HepG2 (cell line): ENCODE data around the gene METAP2. TPM values are rescaled to one million over a fixed set of nuclear protein-coding genes. Genes with fewer than 3 reads are reported as not detected.

Experiments used
- ATAC-seq: fragments of 200-7000 bp; cut with Tn5 transposase; 3 replicates; pipeline ENCODE4 v1.9.1; 2020; ENCODE audit warnings: mild to moderate bottlenecking, moderate library complexity
- BruUV-seq: library from RNA; stranded (reverse); fragments of 400-500 nt; replicated peaks from 2 replicates; lab custom pipeline; 2021; lab: Mats Ljungman, UMichigan
- CTCF ChIA-PET: fragments of 300-600 bp; formaldehyde crosslinking; extraction: SDS; loops from one replicate; lab custom pipeline; 2021; ENCODE audit warnings: low total read pairs, inconsistent platforms, low intra/inter-chr PET ratio; lab: Yijun Ruan, JAX
- POLR2A ChIA-PET: fragments of 350-600 bp; sonication (Branson Sonifier 250); formaldehyde crosslinking; loops from one replicate; lab custom pipeline; 2020; ENCODE audit warnings: antibody characterized with exemption, inconsistent platforms; lab: Yijun Ruan, JAX
- DNase-seq: peaks from one replicate; pipeline ENCODE4 v3.0.0-alpha.2; 2015; ENCODE audit warnings: low spot score
- FAIRE-seq: peaks from 3 replicates; lab custom pipeline; 2011; peaks lifted over from hg19 to GRCh38; lab: Jason Lieb, UNC
- H2AFZ ChIP-seq: one replicate; pipeline ENCODE4 v1.6.1; 2011; ENCODE audit warnings: low read length, inconsistent platforms
- H3K27ac ChIP-seq: fragments of 300-600 bp; 3 replicates; pipeline ENCODE4 v1.8.0; 2011; ENCODE audit warnings: mixed run types, mild to moderate bottlenecking, mixed read lengths, low read length, inconsistent platforms; ENCODE audit not compliant: insufficient read depth; ENCODE audit errors: extremely low read length
- H3K27me3 ChIP-seq, 2 experiments: fragments of 200-600 bp in 1 of 2; 2 replicates in 1 of 2; 3 replicates in 1 of 2; pipeline versions ENCODE4 v1.6.0 to v1.8.0; 2011; ENCODE audit warnings: low read length in 2 of 2, mild to moderate bottlenecking in 2 of 2, moderate library complexity in 2 of 2, inconsistent platforms in 1 of 2; ENCODE audit not compliant: insufficient read depth in 2 of 2, control insufficient read depth in 1 of 2
- H3K36me3 ChIP-seq, 2 experiments: fragments of 200-600 bp in 1 of 2; replicated peaks in 1 of 2; 2 replicates in 1 of 2; 3 replicates in 1 of 2; pipeline versions ENCODE4 v1.5.1 to v1.8.0; 2011; ENCODE audit warnings: low read length in 2 of 2, inconsistent platforms in 1 of 2; ENCODE audit not compliant: insufficient read depth in 2 of 2, control insufficient read depth in 1 of 2
- H3K4me1 ChIP-seq: 2 replicates; pipeline ENCODE4 v1.5.1; 2012; ENCODE audit warnings: low read length, inconsistent platforms; ENCODE audit not compliant: insufficient read depth
- H3K4me2 ChIP-seq: 2 replicates; pipeline ENCODE4 v1.6.0; 2011; ENCODE audit warnings: low read depth, low read length, inconsistent platforms
- H3K4me3 ChIP-seq, 3 experiments: fragments of 200-600 bp in 1 of 3; sonication (generic), shearing (Covaris generic) in 1 of 3; replicated peaks in 1 of 3; 2 replicates each; pipeline ENCODE4 v1.5.1; 2011 to 2016; ENCODE audit warnings: low read length in 3 of 3, inconsistent platforms in 2 of 3, low read depth in 2 of 3, mild to moderate bottlenecking in 2 of 3, control low read depth in 1 of 3, mixed read lengths in 1 of 3; ENCODE audit not compliant: insufficient read depth in 1 of 3
- H3K79me2 ChIP-seq: one replicate; pipeline ENCODE4 v1.6.1; 2011; ENCODE audit warnings: low read length, inconsistent platforms; ENCODE audit not compliant: insufficient read depth
- H3K9ac ChIP-seq: 2 replicates; pipeline ENCODE4 v1.6.0; 2011; ENCODE audit warnings: mild to moderate bottlenecking, low read depth, low read length, inconsistent platforms; ENCODE audit not compliant: insufficient read depth
- H3K9me3 ChIP-seq: 2 replicates; pipeline ENCODE4 v1.5.1; 2012; ENCODE audit warnings: mild to moderate bottlenecking, low read length
- H4K20me1 ChIP-seq: 2 replicates; pipeline ENCODE4 v1.6.0; 2011; ENCODE audit warnings: inconsistent platforms, mild to moderate bottlenecking, low read length, moderate library complexity; ENCODE audit not compliant: insufficient read depth
- ARNTL ChIP-seq: sonication (generic); formaldehyde crosslinking; IDR thresholded peaks from 2 replicates; pipeline ENCODE4 v1.4.0; 2020; ENCODE audit warnings: mild to moderate bottlenecking, missing genetic modification reagents
- KDM4B ChIP-seq: sonication (generic); formaldehyde crosslinking; IDR thresholded peaks from 2 replicates; pipeline ENCODE4 v1.4.0; 2020; ENCODE audit warnings: missing genetic modification reagents
- PLRG1 ChIP-seq: fragments of 450-650 bp; conservative IDR thresholded peaks from 2 replicates; pipeline ENCODE4 v1.6.1; 2016
- THAP11 ChIP-seq: IDR thresholded peaks from 2 replicates; pipeline ENCODE4 v1.6.1; 2016; ENCODE audit warnings: missing biosample characterization, missing genetic modification reagents
- ZBTB46 ChIP-seq: sonication (generic); formaldehyde crosslinking; IDR thresholded peaks from 2 replicates; pipeline ENCODE4 v1.4.0; 2020; ENCODE audit warnings: mild to moderate bottlenecking, missing genetic modification reagents, borderline replicate concordance
- ZKSCAN1 ChIP-seq: fragments of 150-350 bp; IDR thresholded peaks from 2 replicates; pipeline ENCODE4 v1.6.1; 2014; ENCODE audit warnings: low read length
- ZMAT5 ChIP-seq: sonication (generic); formaldehyde crosslinking; IDR thresholded peaks from 2 replicates; pipeline ENCODE4 v1.5.0; 2020; ENCODE audit warnings: mild to moderate bottlenecking, low read depth, missing genetic modification reagents, borderline replicate concordance
- ZNF124 ChIP-seq: sonication (generic); formaldehyde crosslinking; IDR thresholded peaks from 2 replicates; pipeline ENCODE4 v1.4.0; 2020; ENCODE audit warnings: missing genetic modification reagents
- ZNF530 ChIP-seq: sonication (generic); formaldehyde crosslinking; IDR thresholded peaks from 2 replicates; pipeline ENCODE4 v1.5.0; 2020; ENCODE audit warnings: low read depth, mild to moderate bottlenecking, missing genetic modification reagents
- WGBS: methylation state at CpG from one replicate; pipeline ENCODE4 v1.1.6; 2017; ENCODE audit warnings: low lambda C conversion rate; 5-methylcytosine and 5-hydroxymethylcytosine counted together
- in situ Hi-C: cut with HindIII; loops from 2 replicates; pipeline ENCODE4 v1.10.0; 2017; ENCODE audit warnings: low pct_unique_long_range_greater_than_20kb; ENCODE audit not compliant: extremely low pct_ligation_motif_present
- intact Hi-C: fragments of 100-400 bp; cut with micrococcal nuclease; formaldehyde crosslinking; loops from one replicate; pipeline ENCODE4 v1.10.0; 2022; ENCODE audit not compliant: unreplicated experiment
- polyA plus RNA-seq, 8 experiments: library from polyadenylated mRNA; depleted of rRNA in 3 of 8; stranded (reverse) in 7 of 8; unstranded in 1 of 8; fragments of >200 nt; fragmentation: Illumina TruSeq in 4 of 8; extraction: Trizol in 4 of 8; gene quantifications; 2 replicates each; pipeline versions ENCODE4 v1.2.1 to v1.2.3, GENCODE V29; 2011 to 2016; ENCODE audit warnings: low read depth in 4 of 8, missing spikeins in 1 of 8, mixed read lengths in 1 of 8; ENCODE audit not compliant: insufficient read depth in 1 of 8
- total RNA-seq, 5 experiments: library from RNA; depleted of rRNA; stranded (reverse); fragments of >200 nt; fragmentation: Illumina TruSeq; extraction: Trizol; gene quantifications; 2 replicates each; pipeline ENCODE4 v1.2.3, GENCODE V29; 2016; ENCODE audit warnings: low read depth in 1 of 5
- TF ChIP-seq, protein P1 (sequence below): sonication (generic); formaldehyde crosslinking; IDR thresholded peaks from 2 replicates; pipeline ENCODE4 v1.4.0; 2020; ENCODE audit warnings: missing genetic modification reagents
- TF ChIP-seq, protein P2 (sequence below), 2 experiments: sonication (generic) in 1 of 2; formaldehyde crosslinking in 1 of 2; IDR thresholded peaks; 2 replicates each; pipeline versions ENCODE4 v1.5.1 to v1.6.1; 2011 to 2020; ENCODE audit warnings: borderline replicate concordance in 1 of 2, low read depth in 1 of 2, low read length in 1 of 2, mild to moderate bottlenecking in 1 of 2, missing genetic modification reagents in 1 of 2, moderate library complexity in 1 of 2

METAP2 gene
- total and polyA plus RNA-seq, 2 of the 13 experiments (the other 11 are each of a cell fraction or from before 2014, with no cell fraction given): 67.8 to 131 TPM

- TF ChIP-seq, protein P1, sequence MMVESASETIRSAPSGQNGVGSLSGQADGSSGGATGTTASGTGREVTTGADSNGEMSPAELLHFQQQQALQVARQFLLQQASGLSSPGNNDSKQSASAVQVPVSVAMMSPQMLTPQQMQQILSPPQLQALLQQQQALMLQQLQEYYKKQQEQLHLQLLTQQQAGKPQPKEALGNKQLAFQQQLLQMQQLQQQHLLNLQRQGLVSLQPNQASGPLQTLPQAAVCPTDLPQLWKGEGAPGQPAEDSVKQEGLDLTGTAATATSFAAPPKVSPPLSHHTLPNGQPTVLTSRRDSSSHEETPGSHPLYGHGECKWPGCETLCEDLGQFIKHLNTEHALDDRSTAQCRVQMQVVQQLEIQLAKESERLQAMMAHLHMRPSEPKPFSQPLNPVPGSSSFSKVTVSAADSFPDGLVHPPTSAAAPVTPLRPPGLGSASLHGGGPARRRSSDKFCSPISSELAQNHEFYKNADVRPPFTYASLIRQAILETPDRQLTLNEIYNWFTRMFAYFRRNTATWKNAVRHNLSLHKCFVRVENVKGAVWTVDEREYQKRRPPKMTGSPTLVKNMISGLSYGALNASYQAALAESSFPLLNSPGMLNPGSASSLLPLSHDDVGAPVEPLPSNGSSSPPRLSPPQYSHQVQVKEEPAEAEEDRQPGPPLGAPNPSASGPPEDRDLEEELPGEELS (CRISPR knock-in tag): no peak
- TF ChIP-seq KDM4B (CRISPR knock-in tag) (no peak), ZNF124 (CRISPR knock-in tag) (no peak), ARNTL (CRISPR knock-in tag) (no peak), ZMAT5 (CRISPR knock-in tag) (no peak), THAP11 (CRISPR knock-in tag) (no peak), ZNF530 (CRISPR knock-in tag) (no peak)
Measured at GRCh38 chr12:95462081-95462480, 11.9 kb upstream of the METAP2 start (continued).

- no TSS peak for BruUV-seq
- in situ Hi-C loops: no loop called here
- DNase-seq (no peak), FAIRE-seq (no peak), ATAC-seq (peak; percentile 38)
- ChIA-PET CTCF (no interaction called here), POLR2A (interaction anchor here (2.5 kb wide), 1 partner anchor 11 kb away, joined by 10 read pairs; the partner anchor contains the start of gene METAP2)
- TF ChIP-seq ZKSCAN1: no peak
- TF ChIP-seq, protein P2, sequence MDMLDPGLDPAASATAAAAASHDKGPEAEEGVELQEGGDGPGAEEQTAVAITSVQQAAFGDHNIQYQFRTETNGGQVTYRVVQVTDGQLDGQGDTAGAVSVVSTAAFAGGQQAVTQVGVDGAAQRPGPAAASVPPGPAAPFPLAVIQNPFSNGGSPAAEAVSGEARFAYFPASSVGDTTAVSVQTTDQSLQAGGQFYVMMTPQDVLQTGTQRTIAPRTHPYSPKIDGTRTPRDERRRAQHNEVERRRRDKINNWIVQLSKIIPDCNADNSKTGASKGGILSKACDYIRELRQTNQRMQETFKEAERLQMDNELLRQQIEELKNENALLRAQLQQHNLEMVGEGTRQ (IDR thresholded peaks at IDR 0.05; ENCODE audit: low read depth, low read length): no peak
- TF ChIP-seq, protein P2 (CRISPR knock-in tag; IDR thresholded peaks at IDR 0.05; ENCODE audit: borderline replicate concordance): no peak
- no peak for TF ChIP-seq ZBTB46 (CRISPR knock-in tag)
- TF ChIP-seq PLRG1: no peak
- no peaks in the 10 kb centered on the region for H3K9me3 ChIP-seq
- no peak overlapping the region for H2AFZ ChIP-seq
- H3K36me3 ChIP-seq: no peaks in the 10 kb centered on the region
- H3K4me1 ChIP-seq: peaks cover 12% of the 10 kb centered on the region
- intact Hi-C loops: no loop called here
- no peaks in the 10 kb centered on the region for H4K20me1 ChIP-seq
- no peaks in the 10 kb centered on the region; a peak in 1 of 5 replicates for H3K27me3 ChIP-seq
- no peak overlapping the region for H3K27ac ChIP-seq
- no peaks in the 10 kb centered on the region for H3K79me2 ChIP-seq
- no peak overlapping the region for H3K9ac ChIP-seq
- WGBS: 37% methylated on average over 2 of the region's 2 CpGs
- H3K4me2 ChIP-seq: peak overlapping the region; percentile 41
- H3K4me3 ChIP-seq: no peak overlapping the region
Measured at GRCh38 chr12:95462551-95462950, 11.4 kb upstream of the METAP2 start.
